Measurements from ENCODE around the gene NDUFA6.
"Not testable (repeated sequence)": the region's sequence is repeated elsewhere in the genome, so short reads cannot be mapped to it uniquely, and the experiment has no call there.

Gene NDUFA6

DNA sequence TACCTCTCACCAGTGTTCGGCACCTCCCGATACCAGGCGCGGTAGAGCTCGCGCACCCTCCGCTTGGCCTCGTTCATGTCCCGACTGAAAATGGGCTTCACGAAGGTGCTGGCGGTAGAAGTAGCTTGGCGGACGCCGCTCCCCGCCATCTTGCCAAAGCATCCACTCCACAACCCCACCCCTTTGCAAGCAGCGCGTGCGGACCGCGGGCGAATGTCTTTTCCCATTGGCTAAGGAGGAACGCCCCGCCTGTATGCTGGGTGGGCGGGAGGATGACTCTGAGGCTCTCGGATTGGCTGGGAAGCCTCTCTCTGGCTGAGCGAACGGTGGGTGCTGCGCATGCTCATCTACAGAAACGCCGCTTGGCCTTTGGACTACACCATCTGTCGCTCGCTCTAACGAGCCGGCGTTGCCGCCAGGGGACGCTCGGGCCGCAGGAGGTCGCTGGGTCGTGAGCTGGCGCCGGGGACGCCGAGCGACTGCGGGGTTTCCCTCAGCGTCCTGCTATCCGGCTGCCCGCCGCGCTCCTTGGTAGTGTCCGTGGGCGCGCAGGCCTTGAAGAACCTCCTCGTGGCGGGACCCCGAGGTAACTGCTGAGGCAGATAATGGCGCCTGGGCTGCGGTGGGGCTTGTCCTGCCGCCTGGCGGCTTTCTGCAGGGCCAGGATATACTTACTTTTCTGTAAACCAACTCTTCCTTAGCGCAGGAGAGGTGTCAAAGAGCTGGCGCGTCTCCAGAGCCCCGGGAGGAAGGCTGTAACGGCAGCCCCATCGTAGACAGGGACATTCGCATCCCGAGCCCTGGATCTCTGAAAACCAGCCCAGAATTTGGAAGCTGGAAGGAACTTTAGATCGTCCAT is at the start of gene NDUFA6:
NDUFA6 (minus strand) TSS at position 177 of the 859 bp plus-strand sequence; CDS start at position 149, 28 bp downstream.
- DNase-seq, result peak; percentile 100

DNA sequence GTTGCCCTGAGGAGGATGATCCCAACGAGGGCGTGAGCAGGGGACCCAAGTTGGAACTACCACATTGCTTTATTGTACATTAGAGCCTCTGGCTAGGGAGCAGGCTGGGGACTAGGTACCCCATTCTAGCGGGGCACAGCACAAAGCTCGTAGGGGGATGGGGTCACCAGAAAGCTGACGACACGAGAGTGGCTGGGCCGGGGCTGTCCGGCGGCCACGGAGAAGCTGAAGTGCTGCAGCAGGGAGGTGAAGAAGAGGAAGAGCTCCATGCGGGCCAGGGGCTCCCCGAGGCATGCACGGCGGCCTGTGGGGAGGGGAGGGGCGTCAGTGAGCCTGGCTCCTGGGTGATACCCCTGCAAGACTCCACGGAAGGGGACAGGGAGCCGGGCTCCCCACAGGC is 49.6 kb upstream of the NDUFA6 start:
- not testable (repeated sequence) for DNase-seq

DNA sequence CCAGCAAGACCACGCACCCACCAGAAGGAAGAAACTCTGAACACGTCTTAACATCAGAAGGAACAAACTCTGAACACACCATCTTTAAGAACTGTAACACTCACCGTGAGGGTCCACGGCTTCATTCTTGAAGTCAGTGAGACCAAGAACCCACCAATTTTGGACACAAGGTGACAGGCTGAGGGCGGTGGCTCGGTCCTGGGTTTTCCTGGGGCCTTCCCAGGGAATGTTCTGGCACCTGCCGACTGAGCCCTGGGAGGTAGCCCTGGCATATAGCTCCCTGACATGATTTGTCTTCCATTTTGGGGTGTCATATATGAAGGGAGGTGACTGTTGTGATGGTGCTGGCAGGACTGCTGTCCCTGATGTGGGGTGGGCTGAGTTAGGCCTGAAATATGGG is 48.9 kb upstream of the NDUFA6 start:
- DNase-seq, result not testable (repeated sequence)

DNA sequence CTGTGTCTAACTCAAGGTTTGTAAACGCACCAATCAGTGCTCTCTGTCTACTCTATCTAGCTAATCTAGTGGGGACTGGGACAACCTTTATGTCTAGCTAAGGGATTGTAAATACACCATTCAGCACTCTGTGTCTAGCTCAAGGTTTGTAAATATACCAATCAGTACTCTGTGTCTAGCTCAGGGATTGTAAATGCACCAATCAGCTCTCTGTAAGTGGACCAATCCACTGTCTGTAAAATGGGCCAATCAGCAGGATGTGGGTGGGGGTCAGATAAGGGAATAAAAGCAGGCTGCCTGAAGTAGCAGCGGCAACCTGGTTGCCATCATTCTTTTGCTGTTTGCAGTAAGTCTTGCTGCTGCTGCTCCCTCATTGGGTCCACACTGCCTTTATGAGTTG is 48.4 kb upstream of the NDUFA6 start:
- DNase-seq, result no peak

DNA sequence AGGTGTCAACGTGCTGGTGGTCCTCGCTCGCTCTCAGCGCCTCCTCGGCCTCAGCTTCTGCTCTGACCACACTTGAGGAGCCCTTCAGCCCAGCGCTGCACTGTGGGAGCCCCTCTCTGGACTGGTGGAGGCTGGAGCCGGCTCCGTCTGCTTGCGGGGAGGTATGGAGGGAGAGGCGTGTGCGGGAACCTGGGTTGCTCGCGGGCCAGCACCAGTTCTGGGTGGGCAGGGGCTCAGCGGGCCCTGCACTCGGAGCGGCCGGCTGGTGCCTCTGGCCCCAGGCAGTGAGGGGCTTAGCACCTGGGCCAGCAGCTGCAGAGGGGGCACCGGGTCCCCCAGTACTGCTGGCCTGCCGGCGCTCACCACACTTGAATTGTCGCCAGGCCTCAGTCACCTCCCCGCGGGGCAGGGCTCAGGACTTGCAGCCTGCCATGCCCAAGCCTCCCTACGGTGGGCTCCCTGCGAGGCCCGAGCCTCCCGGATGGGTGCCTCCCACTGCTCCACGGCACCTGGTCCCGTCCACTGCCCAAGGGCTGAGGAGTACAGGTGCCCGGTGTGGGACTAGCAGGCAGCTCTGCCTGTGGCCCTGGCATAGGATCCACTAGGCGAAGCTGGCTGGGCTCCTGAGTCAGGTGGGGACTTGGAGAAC is 47.7 kb upstream of the NDUFA6 start:
- DNase-seq, result no peak

DNA sequence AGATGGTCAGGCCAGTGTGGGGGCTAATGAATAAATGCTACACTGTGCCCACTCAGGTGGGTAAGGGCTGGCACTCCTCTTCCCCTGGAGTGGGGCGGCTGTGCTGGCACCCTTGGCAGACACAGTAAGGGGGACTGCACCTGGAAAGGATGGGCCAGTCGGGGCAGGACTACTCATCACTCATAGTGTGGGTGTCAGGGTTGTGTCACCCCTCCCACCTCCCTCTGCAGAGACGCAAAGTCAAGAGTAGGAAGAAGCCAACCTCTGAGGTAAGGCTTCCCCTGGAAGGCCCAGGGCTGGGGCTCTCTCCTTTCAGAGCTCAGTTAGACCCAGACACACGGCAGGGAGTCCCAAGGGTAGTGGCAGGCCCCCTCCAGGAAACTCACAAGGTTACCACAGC is 45.1 kb upstream of the NDUFA6 start:
- not testable (repeated sequence) for DNase-seq

DNA sequence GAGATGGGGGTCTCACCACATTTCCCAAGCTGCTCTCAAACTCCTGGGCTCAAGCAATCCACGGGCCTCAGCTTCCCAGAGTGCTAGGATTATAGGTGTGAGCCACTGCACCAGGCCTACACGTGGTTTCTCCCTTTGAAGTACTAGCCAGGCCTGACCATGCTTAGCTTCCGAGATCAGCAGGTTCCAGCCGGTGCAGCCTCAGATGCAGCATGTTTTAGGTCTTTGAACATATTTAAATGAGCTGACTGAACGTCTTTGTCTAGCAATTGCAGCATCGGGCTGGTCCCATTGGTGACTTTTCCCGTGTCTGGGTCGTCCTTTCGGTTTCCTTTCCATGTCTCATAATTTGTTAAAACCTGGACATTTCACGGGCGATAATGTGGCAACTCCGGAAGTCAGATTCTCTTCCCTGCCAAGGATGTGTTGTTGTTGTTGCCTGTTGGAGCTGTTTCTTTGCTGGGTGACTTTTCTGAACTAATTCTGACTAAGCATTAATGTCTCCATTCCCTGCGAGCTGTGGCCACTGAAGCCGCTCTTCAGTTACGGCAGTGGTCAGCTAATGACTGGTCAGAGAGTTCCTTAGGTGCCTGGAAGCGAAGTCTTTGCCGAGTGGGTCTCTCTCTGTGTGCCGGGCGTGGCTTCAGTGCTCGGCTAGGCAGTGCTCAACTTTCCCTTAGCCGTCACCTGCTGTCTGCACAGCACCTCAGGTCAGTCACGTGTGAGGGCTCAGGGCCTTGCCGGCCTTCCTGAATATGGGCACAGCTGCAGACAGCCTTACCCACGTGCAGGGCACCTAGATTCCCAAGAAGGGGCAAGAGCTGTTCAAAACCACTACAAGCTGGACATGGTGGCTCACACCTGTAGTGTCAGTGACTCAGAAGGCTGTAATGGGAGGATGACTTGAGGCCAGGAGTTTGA is 43.8 kb upstream of the NDUFA6 start:
- no peak for DNase-seq

DNA sequence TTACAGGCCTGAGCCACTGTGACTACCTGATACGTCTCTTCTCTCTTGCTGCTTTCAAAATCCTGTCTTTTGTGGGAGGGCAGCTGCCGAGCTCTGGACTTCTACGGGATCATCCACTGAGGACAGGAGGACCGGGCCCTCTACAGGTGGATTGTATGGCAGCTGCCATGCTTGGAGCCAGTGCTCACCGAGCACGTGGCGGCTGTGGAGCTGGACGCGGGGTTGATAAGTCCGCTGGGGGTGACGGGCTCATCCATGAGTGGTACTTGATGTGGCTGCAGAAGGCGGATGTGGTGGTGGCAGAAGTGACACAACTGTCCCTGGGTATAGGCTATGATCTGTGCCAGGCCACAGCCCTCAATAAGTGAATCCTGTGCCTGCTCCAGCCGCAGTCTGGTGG is 41.9 kb upstream of the NDUFA6 start:
- DNase-seq, result no peak

DNA sequence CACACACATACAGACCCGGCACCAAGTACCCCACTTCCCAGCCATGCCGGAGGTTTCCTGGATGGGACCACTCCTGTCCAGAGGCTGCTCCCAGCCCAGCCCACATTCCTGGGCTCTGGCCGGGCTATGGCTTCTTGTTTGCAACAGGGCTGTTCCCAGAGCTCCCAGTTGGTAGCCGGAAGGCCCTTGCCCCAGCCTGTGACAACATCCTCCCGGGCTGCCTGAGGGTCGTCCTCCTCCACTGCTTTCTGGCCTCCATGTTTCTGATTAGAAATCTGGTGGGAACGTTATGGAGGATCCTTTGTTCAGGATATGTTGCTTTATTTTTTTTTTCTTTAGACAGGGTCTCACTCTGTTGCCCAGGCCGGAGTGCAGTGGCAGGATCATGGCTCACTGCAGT is 41.0 kb upstream of the NDUFA6 start:
- DNase-seq, result no peak

DNA sequence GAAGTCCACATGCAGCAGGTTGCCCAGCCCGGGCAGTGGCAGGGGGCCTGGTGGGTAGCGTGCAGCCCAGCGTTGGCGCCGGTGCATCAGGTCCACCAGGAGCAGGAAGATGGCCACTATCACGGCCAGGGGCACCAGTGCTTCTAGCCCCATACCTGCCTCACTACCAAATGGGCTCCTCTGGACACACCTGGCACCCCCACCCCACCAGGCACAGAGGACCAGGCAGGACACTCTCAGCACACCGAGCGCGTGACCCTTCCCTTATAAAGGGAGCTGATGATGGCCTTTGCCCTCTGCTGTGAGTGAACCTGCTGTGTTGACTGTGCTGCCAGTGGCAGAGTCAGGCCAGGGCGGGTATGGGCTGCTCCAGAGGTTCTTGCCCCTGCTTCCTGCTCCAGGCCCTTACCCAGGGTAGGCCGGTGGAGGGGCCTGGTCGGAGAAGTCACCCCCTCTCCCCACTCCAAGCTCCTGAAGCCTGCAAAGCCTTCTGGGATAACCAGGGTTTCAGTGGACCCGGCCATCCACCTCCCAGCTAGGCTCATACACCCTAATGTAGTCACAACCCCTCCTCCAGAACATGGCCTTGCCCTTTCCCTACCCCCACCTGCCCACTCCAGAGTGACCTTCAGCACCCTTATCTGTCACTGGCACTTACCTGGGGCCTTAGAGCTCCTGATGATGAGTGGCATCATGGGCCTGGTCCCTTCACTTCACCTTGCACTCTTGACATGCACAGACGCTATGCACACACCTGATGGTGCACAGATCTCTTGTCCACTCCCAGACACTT is 40.3 kb upstream of the NDUFA6 start, which contains the start of gene CYP2D6:
CYP2D6 (minus strand) TSS at position 172 of the 793 bp plus-strand sequence; CDS start at position 153, 19 bp downstream.
- DNase-seq, result not testable (repeated sequence)

DNA sequence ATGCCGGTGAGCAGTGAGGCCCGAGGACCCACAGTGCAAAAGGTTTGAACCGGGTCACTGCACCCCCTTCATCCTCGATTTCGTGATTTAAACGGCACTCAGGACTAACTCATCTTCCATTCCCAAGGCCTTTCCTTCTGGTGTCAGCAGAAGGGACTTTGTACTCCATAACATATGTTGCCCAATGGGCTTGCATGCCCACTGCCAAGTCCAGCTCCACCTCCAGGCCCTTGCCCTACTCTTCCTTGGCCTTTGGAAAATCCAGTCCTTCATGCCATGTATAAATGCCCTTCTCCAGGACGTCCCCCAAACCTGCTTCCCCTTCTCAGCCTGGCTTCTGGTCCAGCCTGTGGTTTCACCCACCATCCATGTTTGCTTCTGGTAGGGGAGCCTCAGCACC is 39.6 kb upstream of the NDUFA6 start:
- not testable (repeated sequence) for DNase-seq

DNA sequence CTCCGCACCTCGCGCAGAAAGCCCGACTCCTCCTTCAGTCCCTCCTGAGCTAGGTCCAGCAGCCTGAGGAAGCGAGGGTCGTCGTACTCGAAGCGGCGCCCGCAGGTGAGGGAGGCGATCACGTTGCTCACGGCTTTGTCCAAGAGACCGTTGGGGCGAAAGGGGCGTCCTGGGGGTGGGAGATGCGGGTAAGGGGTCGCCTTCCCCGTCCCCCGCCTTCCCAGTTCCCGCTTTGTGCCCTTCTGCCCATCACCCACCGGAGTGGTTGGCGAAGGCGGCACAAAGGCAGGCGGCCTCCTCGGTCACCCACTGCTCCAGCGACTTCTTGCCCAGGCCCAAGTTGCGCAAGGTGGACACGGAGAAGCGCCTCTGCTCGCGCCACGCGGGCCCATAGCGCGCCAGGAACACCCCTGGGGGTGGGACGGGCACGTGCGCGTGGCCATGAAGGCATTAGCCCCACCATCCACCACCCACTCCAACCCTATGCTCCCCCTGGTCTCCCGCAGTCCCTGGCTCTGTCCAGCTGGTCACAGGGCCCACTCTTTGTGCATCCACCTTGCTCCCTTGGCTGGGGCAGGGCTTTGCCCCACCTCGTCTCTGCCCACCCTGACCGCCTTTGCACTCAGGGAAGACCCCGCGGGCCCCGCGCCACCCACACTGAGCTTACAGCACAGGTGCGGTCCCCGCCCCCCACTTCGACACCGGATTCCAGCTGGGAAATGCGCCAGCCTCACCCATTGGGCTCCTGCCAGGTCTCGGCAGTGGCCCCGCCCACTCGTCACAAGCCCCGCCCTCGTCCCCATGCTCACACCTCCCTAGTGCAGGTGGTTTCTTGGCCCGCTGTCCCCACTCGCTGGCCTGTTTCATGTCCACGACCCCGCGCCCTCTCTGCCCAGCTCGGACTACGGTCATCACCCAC is 38.5 kb upstream of the NDUFA6 start:
- DNase-seq, result not testable (repeated sequence)

DNA sequence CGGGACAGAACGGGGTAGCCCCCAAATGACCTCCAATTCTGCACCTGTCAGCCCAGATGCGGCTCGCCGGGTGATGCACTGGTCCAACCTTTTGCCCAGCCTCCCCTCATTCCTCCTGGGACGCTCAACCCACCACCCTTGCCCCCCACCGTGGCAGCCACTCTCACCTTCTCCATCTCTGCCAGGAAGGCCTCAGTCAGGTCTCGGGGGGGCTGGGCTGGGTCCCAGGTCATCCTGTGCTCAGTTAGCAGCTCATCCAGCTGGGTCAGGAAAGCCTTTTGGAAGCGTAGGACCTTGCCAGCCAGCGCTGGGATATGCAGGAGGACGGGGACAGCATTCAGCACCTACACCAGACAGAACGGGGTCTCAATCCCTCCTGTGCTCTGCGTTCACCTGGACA is 37.4 kb upstream of the NDUFA6 start:
- not testable (repeated sequence) for DNase-seq

DNA sequence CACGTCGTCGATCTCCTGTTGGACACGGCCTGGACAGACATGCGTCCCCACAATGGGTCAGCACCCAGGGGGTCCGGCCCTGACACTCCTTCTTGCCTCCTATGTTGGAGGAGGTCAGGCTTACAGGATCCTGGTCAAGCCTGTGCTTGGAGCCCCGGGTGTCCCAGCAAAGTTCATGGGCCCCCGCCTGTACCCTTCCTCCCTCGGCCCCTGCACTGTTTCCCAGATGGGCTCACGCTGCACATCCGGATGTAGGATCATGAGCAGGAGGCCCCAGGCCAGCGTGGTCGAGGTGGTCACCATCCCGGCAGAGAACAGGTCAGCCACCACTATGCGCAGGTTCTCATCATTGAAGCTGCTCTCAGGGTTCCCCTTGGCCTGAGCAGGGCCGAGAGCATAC is 37.0 kb upstream of the NDUFA6 start:
- no peak for DNase-seq

DNA sequence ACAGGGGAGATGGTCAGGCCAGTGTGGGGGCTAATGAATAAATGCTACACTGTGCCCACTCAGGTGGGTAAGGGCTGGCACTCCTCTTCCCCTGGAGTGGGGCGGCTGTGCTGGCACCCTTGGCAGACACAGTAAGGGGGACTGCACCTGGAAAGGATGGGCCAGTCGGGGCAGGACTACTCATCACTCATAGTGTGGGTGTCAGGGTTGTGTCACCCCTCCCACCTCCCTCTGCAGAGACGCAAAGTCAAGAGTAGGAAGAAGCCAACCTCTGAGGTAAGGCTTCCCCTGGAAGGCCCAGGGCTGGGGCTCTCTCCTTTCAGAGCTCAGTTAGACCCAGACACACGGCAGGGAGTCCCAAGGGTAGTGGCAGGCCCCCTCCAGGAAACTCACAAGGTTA is 33.0 kb upstream of the NDUFA6 start:
- not testable (repeated sequence) for DNase-seq

DNA sequence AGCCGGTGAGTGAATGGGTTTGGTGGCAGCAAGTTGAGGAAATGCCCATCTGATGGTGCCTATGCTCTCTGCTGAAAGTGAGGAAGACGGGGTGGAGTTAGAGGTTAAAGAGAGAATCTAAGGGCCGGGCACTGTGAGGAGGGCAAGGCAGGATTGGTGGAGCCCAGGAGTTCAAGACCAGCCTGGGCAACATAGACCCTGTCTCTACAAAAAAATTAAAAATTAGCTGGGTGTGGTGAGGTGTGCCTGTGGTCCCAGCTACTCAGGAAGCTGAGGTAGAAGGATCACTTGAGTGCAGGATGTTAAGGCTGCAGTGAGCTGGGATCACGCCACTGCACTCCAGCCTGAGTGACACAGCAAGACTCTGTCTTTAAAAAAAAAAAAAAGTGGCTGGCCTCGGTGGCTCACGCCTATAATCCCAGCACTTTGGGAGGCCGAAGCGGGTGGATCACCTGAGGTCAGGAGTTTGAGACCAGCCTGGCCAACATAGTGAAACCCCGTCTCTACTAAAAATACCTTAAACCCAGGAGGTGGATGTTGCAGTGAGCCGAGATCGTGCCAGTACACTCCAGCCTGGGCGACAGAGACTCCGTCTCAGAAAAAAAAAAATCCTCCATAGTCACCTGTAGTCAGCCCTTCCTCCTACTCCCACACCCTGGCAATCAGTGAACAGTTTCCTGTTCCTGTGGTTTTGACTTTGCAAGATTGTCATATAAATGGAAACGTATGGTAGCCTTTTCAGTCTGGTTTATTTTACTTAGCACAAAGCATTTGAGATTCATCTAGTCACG is 29.9 kb upstream of the NDUFA6 start:
- DNase-seq, result not testable (repeated sequence)

DNA sequence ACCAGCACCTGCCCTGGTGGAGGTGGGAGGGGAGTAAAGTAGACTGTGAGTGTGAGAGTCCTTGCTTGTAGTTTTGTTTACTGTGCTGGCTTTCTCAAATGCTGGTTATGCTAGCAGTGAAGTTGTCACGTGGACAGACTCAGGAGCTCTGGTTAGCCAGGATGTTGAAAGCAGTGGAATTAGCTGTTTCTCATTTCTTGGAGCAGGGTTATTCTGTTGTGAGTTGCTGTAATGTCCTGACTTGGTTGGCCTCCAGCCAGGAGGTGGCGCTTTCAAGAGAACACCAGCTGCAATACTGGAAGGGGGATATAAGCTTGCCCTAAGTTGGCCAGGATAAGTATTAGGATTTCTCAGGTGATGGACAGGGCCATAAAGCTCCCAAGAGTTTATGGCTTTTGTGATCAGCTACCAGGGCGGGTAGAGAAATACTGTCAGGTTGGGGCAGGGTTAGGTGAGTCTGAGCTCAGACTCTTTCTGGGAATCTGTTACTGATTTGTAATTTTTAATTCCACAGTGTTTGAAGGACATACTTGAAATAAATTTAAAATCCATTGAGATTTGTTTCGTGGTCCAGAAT is 26.4 kb upstream of the NDUFA6 start:
- no peak for DNase-seq

DNA sequence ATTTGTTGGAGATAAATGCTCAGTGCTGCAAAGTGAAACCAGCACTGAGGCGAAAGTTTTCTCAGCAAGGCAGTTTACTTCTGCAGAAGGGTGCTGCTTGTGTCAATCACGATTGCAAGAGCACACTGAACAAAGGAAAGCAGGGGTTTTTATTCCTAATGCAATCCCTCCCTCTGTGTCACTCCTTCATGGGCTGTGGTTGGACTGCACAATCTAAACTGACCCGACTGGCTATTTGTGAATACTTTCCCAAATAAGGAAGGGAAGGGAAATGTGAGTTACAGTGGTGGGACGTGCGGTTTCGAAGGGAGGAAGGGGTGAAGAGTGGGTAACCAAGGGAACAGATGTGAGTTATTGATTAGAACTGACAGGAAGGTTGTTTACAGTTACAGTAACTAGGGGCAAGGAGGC is 24.9 kb upstream of the NDUFA6 start:
- not testable (repeated sequence) for DNase-seq

DNA sequence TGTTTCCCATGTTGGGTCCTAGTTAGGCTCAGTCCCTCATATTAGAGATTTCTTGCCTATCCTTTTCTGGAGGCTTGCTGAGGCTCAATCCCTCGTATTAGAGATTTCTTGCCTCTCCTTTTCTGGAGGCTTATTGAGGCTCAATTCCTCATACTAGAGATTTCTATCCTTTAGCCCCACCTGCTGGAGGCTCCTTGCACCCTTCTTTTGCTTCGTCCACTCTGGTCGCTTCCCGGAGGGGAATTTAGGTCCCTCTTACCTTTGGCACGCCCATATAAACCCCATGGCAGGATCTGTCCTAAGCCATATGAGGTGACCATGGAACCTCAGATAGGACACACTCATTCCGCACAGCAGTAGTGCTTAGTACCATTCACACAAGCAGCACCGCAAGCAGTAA is 24.1 kb upstream of the NDUFA6 start:
- DNase-seq, result peak; percentile 24

DNA sequence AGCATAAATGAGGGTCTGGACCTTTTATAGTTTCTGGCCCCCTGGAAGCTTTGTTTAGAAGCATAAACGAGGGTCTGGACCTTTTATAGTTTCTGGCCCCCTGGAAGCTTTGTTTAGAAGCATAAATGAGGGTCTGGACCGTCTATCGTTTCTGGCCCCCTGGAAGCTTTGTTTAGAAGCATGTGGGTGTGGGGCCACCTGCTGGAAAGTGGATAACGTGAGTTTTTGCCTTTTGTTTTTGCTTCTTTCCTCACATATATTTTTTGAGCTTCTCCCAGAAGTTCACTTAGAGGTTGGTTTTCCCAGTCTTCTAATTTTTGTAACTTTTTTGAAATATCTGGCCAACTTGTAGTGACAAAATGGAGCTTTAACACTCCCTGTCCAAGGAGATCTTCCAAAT is 22.2 kb upstream of the NDUFA6 start:
- DNase-seq, result not testable (repeated sequence)
